Measurements from ENCODE around the gene INPP5D.

Gene INPP5D

DNA sequence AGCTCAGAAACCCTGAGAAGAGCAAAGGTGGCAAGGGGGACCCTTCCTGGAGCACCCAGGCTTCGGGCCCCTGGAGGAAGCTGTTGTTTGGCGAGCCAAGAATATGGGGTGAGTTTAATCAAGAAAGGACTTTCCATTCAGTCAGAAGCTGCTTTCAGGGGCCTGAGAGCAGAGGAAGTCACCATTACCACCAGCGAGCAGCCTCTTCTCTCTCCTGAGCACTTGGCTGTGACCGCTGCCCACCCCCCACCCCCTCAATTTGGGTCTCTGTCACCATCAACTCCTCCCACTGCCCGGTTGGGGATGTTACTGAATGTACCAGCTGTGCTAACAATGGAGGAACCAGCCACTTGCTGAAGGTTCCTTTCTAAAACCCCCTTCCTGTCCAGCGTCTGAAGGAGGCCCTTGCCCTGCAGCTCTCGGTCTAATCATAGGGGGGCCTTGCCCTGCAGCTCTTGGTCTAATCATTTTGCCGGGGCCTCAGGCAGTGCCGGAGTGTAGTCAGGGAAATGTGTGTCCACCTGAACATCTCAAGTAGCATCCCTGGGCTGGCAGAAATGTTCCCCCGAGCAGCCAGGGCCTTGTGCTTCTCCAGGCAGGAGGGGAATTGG, 943 bp downstream of the INPP5D start:
- DNase-seq (ENCODE audit: low read depth), result peak; percentile 75
- peak overlapping the region; percentile 95 for H3K4me3 ChIP-seq (ENCODE audit: low read depth, low read length)
- TF ChIP-seq, protein P1, sequence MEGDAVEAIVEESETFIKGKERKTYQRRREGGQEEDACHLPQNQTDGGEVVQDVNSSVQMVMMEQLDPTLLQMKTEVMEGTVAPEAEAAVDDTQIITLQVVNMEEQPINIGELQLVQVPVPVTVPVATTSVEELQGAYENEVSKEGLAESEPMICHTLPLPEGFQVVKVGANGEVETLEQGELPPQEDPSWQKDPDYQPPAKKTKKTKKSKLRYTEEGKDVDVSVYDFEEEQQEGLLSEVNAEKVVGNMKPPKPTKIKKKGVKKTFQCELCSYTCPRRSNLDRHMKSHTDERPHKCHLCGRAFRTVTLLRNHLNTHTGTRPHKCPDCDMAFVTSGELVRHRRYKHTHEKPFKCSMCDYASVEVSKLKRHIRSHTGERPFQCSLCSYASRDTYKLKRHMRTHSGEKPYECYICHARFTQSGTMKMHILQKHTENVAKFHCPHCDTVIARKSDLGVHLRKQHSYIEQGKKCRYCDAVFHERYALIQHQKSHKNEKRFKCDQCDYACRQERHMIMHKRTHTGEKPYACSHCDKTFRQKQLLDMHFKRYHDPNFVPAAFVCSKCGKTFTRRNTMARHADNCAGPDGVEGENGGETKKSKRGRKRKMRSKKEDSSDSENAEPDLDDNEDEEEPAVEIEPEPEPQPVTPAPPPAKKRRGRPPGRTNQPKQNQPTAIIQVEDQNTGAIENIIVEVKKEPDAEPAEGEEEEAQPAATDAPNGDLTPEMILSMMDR (IDR thresholded peaks at IDR 0.05; ENCODE audit: insufficient read depth, low read depth, low read length, missing control alignments), result no peak

DNA sequence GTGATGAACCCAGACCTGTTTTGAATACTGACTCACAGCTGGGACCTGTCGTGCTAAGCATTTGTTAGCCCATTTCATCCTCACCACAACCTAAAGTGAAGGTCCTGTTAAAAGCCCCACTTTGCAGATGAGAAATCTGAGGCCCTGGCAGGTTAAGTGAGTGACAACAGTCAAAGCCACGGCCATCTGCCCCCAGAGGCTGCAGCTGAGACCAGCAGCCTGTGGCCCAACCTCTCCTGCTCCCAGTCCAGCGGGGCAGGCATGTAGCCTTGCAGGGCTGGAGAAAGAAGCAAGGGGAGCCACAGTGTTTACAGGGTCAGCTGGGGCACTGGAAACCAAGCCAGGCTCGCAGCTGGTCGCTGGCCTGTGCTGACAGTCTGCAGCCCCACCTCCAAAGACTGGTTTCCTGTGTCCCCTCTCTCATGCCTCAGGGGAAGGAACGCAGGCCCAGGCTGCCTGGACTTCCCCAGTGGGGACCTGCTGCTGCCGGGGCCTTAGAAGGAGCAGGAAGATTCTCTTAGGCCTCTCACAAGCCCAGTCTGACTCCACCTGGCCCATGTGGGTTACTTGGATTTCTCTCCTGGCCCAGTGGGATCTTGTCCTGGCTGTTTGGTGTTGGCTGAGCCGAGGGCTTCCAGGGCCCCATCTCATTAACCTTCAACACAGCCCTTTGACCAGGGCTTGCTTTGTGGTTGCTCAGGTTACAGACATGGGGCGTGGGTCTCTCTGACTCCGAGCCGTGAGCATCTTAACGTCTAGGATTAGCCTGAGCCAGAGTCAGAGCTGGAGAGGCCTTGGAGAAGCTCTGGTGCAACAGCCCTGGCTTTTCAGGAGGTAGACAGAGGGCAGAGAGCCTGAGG, 1.7 kb downstream of the INPP5D start:
- TF ChIP-seq, protein P1 (IDR thresholded peaks at IDR 0.05; ENCODE audit: insufficient read depth, low read depth, low read length, missing control alignments), result peak; percentile 57
- H3K4me3 ChIP-seq (ENCODE audit: low read depth, low read length), result peak overlapping the region; percentile 95
- DNase-seq (ENCODE audit: low read depth), result peak; percentile 85

DNA sequence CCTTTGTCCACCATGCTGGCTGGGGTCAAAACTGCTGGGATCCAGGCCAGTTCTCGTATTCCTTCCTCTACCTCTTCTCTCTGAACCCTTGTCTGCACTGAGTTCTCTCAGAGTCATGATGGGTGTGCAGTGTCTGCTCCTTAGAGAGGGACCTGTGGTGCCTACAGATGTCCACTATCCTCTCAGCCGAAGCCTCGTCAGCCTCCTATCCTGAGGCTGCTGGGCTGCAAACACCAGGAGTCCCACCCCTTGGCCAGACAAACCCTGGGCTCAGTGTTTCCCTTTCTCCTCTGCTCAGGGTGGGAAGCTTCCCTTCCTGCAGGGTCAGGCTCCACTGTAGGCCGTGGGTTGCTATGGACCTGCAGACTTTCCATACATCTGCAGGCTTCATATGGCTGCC, 2.3 kb downstream of the INPP5D start:
- no peak for DNase-seq (ENCODE audit: low read depth)
- H3K4me3 ChIP-seq (ENCODE audit: low read depth, low read length), result peak overlapping the region; percentile 95
- TF ChIP-seq, protein P1 (IDR thresholded peaks at IDR 0.05; ENCODE audit: insufficient read depth, low read depth, low read length, missing control alignments), result no peak

DNA sequence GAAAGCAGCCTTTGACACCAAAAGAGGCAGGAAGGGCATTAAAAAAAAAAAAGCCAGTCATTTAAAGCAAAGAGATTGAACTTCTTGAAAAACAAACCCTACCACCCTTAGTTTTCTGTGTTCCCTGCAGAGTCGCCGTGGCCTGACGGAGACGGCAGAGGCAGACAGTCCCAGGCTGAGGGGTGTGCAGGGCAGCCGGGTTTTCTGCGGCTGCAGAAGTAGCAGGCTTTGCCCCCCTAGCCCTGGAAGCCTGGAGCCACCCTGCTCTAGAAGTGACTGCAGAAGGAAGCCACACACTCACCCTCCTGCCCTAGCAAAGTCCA, 2.8 kb downstream of the INPP5D start:
- H3K4me3 ChIP-seq (ENCODE audit: low read depth, low read length), result peak overlapping the region; percentile 95
- TF ChIP-seq, protein P1 (IDR thresholded peaks at IDR 0.05; ENCODE audit: insufficient read depth, low read depth, low read length, missing control alignments), result no peak
- no peak for DNase-seq (ENCODE audit: low read depth)

DNA sequence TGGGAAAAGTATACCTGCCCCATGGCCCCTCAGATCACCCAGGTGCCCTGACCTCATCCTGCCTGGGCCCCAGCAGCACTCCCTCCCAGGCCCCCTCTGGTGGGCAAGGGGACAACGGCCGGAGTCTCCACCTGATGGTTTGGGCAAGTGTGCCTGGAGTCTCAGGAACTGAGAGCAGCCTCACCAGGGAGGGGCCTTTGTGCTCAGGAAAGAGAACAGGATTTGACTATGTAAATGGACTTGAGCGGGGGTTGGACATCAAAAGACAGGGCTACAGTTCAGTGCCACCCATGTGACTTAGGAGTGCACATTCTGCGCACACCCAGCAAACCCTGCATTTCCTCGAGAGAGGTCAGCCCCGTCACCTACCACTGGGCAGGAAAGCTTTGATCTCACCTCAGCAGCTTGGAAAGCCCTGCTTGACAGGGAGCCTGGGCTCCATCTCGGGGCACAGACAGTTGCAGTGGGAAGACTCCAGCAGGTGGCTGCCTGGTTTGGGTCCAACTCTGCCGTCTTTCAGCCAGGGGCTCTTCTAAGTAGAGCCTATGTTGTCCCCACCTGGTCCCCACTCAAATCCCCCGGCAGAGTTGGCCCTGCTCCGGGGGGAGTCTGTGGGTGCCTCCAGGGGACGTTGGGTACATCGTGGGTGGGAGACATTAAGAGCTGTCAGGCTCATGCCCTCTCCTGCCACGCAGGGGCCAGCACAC, 3.3 kb downstream of the INPP5D start:
- DNase-seq (ENCODE audit: low read depth), result peak; percentile 89
- TF ChIP-seq, protein P1 (IDR thresholded peaks at IDR 0.05; ENCODE audit: insufficient read depth, low read depth, low read length, missing control alignments), result no peak
- H3K4me3 ChIP-seq (ENCODE audit: low read depth, low read length), result peak overlapping the region; percentile 95

DNA sequence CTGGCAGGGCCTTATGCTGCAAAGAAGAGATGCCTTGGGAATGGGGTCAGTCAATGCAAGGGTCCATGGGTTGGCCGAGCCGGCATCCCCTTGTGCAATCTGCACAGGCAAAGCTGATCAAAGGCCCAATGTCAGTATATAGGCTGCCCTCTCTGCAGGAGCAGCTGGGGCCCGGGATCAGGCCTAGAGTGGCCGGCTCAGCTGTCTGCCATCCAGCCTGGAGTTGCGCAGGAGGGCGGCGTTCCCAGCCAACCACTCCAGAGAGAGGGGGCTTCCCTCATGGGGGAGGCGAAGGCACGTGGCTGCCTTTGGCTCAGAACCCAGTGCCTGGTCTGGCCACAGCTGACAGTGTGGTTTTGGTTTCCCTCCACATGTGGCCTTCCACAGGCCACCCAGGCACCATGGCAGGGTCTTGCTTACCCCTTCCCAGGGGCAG, 3.9 kb downstream of the INPP5D start:
- DNase-seq (ENCODE audit: low read depth), result no peak
- H3K4me3 ChIP-seq (ENCODE audit: low read depth, low read length), result peak overlapping the region; percentile 95
- TF ChIP-seq, protein P1 (IDR thresholded peaks at IDR 0.05; ENCODE audit: insufficient read depth, low read depth, low read length, missing control alignments), result no peak

All from GM12865 (cell line).